K562 (cell line): ENCODE results near the gene BRINP2. TPM values are rescaled to one million over a fixed set of nuclear protein-coding genes. Genes with fewer than 3 reads are reported as not detected.

Experiments used
- ATAC-seq: fragments of 200-7000 bp; cut with Tn5 transposase; 3 replicates; pipeline ENCODE4 v1.9.1; 2020; ENCODE audit warnings: moderate library complexity
- BruUV-seq: library from RNA; stranded (reverse); fragments of 400-500 nt; replicated peaks from 2 replicates; lab custom pipeline; 2021; lab: Mats Ljungman, UMichigan
- CTCF ChIA-PET: fragments of 300-600 bp; formaldehyde crosslinking; extraction: SDS; loops from one replicate; lab custom pipeline; 2021; ENCODE audit warnings: low intra/inter-chr PET ratio; lab: Yijun Ruan, JAX
- POLR2A ChIA-PET: fragments of 300-600, 350-650 bp; sonication (Branson Sonifier 250); formaldehyde crosslinking; extraction: SDS; loops from one replicate; lab custom pipeline; 2021; ENCODE audit warnings: antibody characterized with exemption, inconsistent platforms; lab: Yijun Ruan, JAX
- DNase-seq, 4 experiments: peaks; one replicate each; pipeline versions ENCODE4 v3.0.0 to v3.0.0-alpha.2; 2011 to 2018; ENCODE audit warnings: low spot score in 3 of 4, mixed read lengths in 3 of 4; ENCODE audit errors: extremely low read depth in 1 of 4
- FAIRE-seq: peaks from 2 replicates; lab custom pipeline; 2011; peaks lifted over from hg19 to GRCh38; lab: Jason Lieb, UNC
- H2AFZ ChIP-seq: 2 replicates; pipeline ENCODE4 v1.6.0; 2011; ENCODE audit warnings: low read depth, low read length, control low read depth, inconsistent platforms
- H3K27ac ChIP-seq: fragments of 200-600 bp; 3 replicates; pipeline ENCODE4 v1.8.0; 2011; ENCODE audit warnings: low read depth, mild to moderate bottlenecking, control low read depth, inconsistent platforms, low read length, moderate library complexity, mixed read lengths; ENCODE audit errors: extremely low read depth
- H3K27me3 ChIP-seq, 2 experiments: fragments of 300-600 bp in 1 of 2; 2 replicates in 1 of 2; 3 replicates in 1 of 2; pipeline versions ENCODE4 v1.6.0 to v1.8.0; 2011; ENCODE audit warnings: inconsistent platforms in 2 of 2, low read length in 2 of 2, mild to moderate bottlenecking in 1 of 2, mixed read lengths in 1 of 2, moderate library complexity in 1 of 2; ENCODE audit not compliant: control insufficient read depth in 2 of 2, insufficient read depth in 2 of 2
- H3K36me3 ChIP-seq: fragments of 300-600 bp; 3 replicates; pipeline ENCODE4 v1.8.0; 2011; ENCODE audit warnings: mild to moderate bottlenecking, low read length, inconsistent platforms; ENCODE audit not compliant: control insufficient read depth, insufficient read depth
- H3K4me1 ChIP-seq, 2 experiments: fragments of 200-600 bp in 1 of 2; replicated peaks in 1 of 2; 2 replicates in 1 of 2; 3 replicates in 1 of 2; pipeline versions ENCODE4 v1.5.1 to v1.8.0; 2011; ENCODE audit warnings: inconsistent platforms in 2 of 2, low read length in 2 of 2, mild to moderate bottlenecking in 1 of 2, mixed read lengths in 1 of 2, moderate library complexity in 1 of 2; ENCODE audit not compliant: control insufficient read depth in 2 of 2, insufficient read depth in 2 of 2
- H3K4me2 ChIP-seq: 2 replicates; pipeline ENCODE4 v1.6.1; 2011; ENCODE audit warnings: low read length, control low read depth, inconsistent platforms, mixed read lengths; ENCODE audit not compliant: insufficient read depth
- H3K4me3 ChIP-seq: fragments of 200-600 bp; sonication (generic), shearing (Covaris generic); 2 replicates; pipeline ENCODE4 v1.5.1; 2016; ENCODE audit warnings: control low read depth, inconsistent platforms
- H3K79me2 ChIP-seq: fragments of 200-600 bp; 3 replicates; pipeline ENCODE4 v1.8.0; 2011; ENCODE audit warnings: low read length, inconsistent platforms; ENCODE audit not compliant: control insufficient read depth, insufficient read depth
- H3K9ac ChIP-seq, 2 experiments: 2 replicates each; pipeline versions ENCODE4 v1.6.0 to v1.6.1; 2011; ENCODE audit warnings: low read depth in 2 of 2, low read length in 2 of 2, control low read depth in 1 of 2, inconsistent platforms in 1 of 2, mild to moderate bottlenecking in 1 of 2, mixed read lengths in 1 of 2; ENCODE audit not compliant: insufficient read depth in 1 of 2
- H3K9me1 ChIP-seq: one replicate; pipeline ENCODE4 v1.6.0; 2011; ENCODE audit warnings: inconsistent platforms, mild to moderate bottlenecking, low read length, moderate library complexity; ENCODE audit not compliant: control insufficient read depth, insufficient read depth
- H3K9me3 ChIP-seq: replicated peaks from 2 replicates; pipeline ENCODE4 v1.5.1; 2011; ENCODE audit warnings: low read depth, low read length, inconsistent platforms; ENCODE audit not compliant: control insufficient read depth, insufficient read depth
- H4K20me1 ChIP-seq: replicated peaks from 2 replicates; pipeline ENCODE4 v1.6.1; 2011; ENCODE audit warnings: low read length, inconsistent platforms, mixed read lengths; ENCODE audit not compliant: control insufficient read depth, insufficient read depth
- ETV1 ChIP-seq: fragments of 450-650 bp; conservative IDR thresholded peaks from 2 replicates; pipeline ENCODE4 v1.6.1; 2016; ENCODE audit warnings: missing genetic modification characterization, control low read depth, low read depth, missing compliant biosample characterization
- HMG20B ChIP-seq: fragments of 250-450 bp; sonication (Bioruptor Pico); IDR thresholded peaks from 2 replicates; pipeline ENCODE4 v1.5.0; 2021; ENCODE audit warnings: mild to moderate bottlenecking
- HMGN3 ChIP-seq: IDR thresholded peaks from 2 replicates; pipeline ENCODE4 v1.6.1; 2011; ENCODE audit warnings: borderline replicate concordance, low read depth, mild to moderate bottlenecking, mixed read lengths, low read length; ENCODE audit not compliant: insufficient read length; ENCODE audit errors: extremely low read depth
- POLR2AphosphoS5 ChIP-seq: IDR thresholded peaks from 2 replicates; pipeline ENCODE4 v1.6.1; 2011; ENCODE audit warnings: mild to moderate bottlenecking, low read depth, low read length, moderate library complexity; ENCODE audit not compliant: control insufficient read depth, insufficient read depth
- RBFOX2 ChIP-seq: fragments of 200-400 bp; formaldehyde crosslinking; IDR thresholded peaks from 2 replicates; pipeline ENCODE4 v1.6.1; 2017; ENCODE audit warnings: low read depth, mild to moderate bottlenecking, low read length, moderate library complexity
- SIX5 ChIP-seq, 2 experiments: IDR thresholded peaks; 2 replicates each; pipeline ENCODE4 v1.6.1; 2011; ENCODE audit warnings: low read length in 2 of 2, borderline replicate concordance in 1 of 2, low read depth in 1 of 2, mild to moderate bottlenecking in 1 of 2, moderate library complexity in 1 of 2; ENCODE audit not compliant: insufficient read depth in 1 of 2
- TARDBP ChIP-seq: fragments of 450-650 bp; IDR thresholded peaks from 2 replicates; pipeline ENCODE4 v1.6.1; 2016
- TEAD1 ChIP-seq, 2 experiments: fragments of 450-650 bp in 1 of 2; sonication (generic) in 1 of 2; formaldehyde crosslinking; IDR thresholded peaks; 2 replicates each; pipeline versions ENCODE4 v1.4.0 to v1.8.0; 2020 to 2022; ENCODE audit warnings: mild to moderate bottlenecking in 2 of 2, missing genetic modification reagents in 1 of 2
- XRCC3 ChIP-seq: fragments of 450-650 bp; IDR thresholded peaks from 2 replicates; pipeline ENCODE4 v1.6.1; 2017; ENCODE audit warnings: mild to moderate bottlenecking, moderate library complexity
- ZFP36 ChIP-seq: fragments of 150-350 bp; IDR thresholded peaks from 2 replicates; pipeline ENCODE4 v1.6.1; 2018; ENCODE audit warnings: low read length, low read depth; ENCODE audit not compliant: partially characterized antibody
- ZKSCAN8 ChIP-seq: fragments of 200-800 bp; sonication (Bioruptor generic); IDR thresholded peaks from 2 replicates; pipeline ENCODE4 v1.6.1; 2016; ENCODE audit warnings: missing genetic modification characterization, missing compliant biosample characterization
- ZNF143 ChIP-seq: sonication (generic); formaldehyde crosslinking; IDR thresholded peaks from 2 replicates; pipeline ENCODE4 v1.9.0; 2022; ENCODE audit warnings: mild to moderate bottlenecking, missing genetic modification reagents
- ZNF282 ChIP-seq: sonication (generic); formaldehyde crosslinking; IDR thresholded peaks from 2 replicates; pipeline ENCODE4 v1.8.1; 2023; ENCODE audit warnings: missing genetic modification reagents
- ZNF41 ChIP-seq: fragments of 250-450 bp; sonication (Bioruptor Pico); conservative IDR thresholded peaks from 2 replicates; pipeline ENCODE4 v1.4.0; 2020; ENCODE audit warnings: mild to moderate bottlenecking
- ZNF561 ChIP-seq: fragments of 450-650 bp; formaldehyde crosslinking; conservative IDR thresholded peaks from 2 replicates; pipeline ENCODE4 v1.4.0; 2020; ENCODE audit warnings: mild to moderate bottlenecking, moderate library complexity
- ZNF696 ChIP-seq: fragments of 250-450 bp; sonication (Bioruptor Pico); conservative IDR thresholded peaks from 2 replicates; pipeline ENCODE4 v1.4.0; 2020; ENCODE audit warnings: mild to moderate bottlenecking, moderate library complexity
- ZNF75A ChIP-seq: fragments of 450-650 bp; formaldehyde crosslinking; IDR thresholded peaks from 2 replicates; pipeline ENCODE4 v1.4.0; 2020; ENCODE audit warnings: mild to moderate bottlenecking
- ZNF785 ChIP-seq: fragments of 250-450 bp; sonication (Bioruptor Pico); IDR thresholded peaks from 2 replicates; pipeline ENCODE4 v1.4.0; 2020; ENCODE audit warnings: mild to moderate bottlenecking
- WGBS: fragments of 100-300 bp; shearing (Covaris generic); methylation state at CpG from one replicate; pipeline ENCODE4 v1.1.6; 2016; ENCODE audit warnings: low coverage, mixed read lengths; ENCODE audit not compliant: insufficient coverage; ENCODE audit errors: missing lambda C conversion rate; 5-methylcytosine and 5-hydroxymethylcytosine counted together
- in situ Hi-C: fragments of 300-500 bp; cut with MboI; formaldehyde crosslinking; loops from 4 replicates; pipeline ENCODE4 v1.15.0; 2018; ENCODE audit warnings: inconsistent platforms, mixed read lengths
- intact Hi-C: fragments of 100-400 bp; cut with micrococcal nuclease; formaldehyde crosslinking; loops from 2 replicates; pipeline ENCODE4 v1.14.2; 2022
- polyA plus RNA-seq, 8 experiments: library from polyadenylated mRNA; depleted of rRNA in 4 of 8; stranded (reverse) in 5 of 8; unstranded in 3 of 8; fragments of >200 nt; fragmentation: Nextera tagmentation in 2 of 8; fragmentation: Illumina TruSeq in 1 of 8; extraction: Ambion mirVana in 2 of 8; extraction: Trizol in 1 of 8; gene quantifications; 2 replicates each; pipeline versions ENCODE4 v1.2.1 to v1.2.3, GENCODE V29; 2011 to 2014; ENCODE audit warnings: inconsistent platforms in 1 of 8, missing spikeins in 1 of 8
- total RNA-seq, 7 experiments: library from RNA; depleted of rRNA in 6 of 7; stranded (reverse); fragments of >200 nt in 6 of 7; fragmentation: Illumina TruSeq in 2 of 7; extraction: Trizol in 2 of 7; gene quantifications; 2 replicates each; pipeline versions ENCODE4 v1.2.1 to v1.2.3, GENCODE V29; 2011 to 2021; ENCODE audit warnings: low replicate concordance in 1 of 7
- TF ChIP-seq, protein P1 (sequence below): fragments of 250-450 bp; sonication (Bioruptor Pico); IDR thresholded peaks from 2 replicates; pipeline ENCODE4 v1.5.0; 2022; ENCODE audit warnings: mild to moderate bottlenecking

Gene BRINP2
- total and polyA plus RNA-seq, 9 of the 15 experiments (the other 6 are each of a cell fraction or from before 2014, with no cell fraction given): not detected

DNA sequence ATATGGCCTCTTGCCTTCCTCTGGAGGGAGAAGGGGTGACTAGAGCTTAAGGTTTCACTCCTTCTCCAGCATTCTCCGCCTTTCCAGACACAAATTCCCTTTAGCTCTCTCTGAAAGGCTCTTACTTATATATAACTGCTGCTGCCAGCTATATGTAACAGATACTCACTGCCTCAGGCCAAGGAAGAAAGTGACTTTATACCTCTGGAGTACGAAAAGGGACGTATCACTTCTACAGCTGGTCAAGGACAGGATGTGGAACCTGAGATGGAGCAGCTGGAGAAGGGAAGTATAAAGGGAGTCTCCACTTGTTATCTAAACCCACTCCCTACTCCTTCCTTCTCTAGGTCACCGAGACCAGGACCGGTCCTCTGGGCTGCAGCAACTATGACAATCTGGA lies 102.4 kb downstream of the BRINP2 start:
- Histone ChIP-seq H3K79me2 (no peaks in the 10 kb centered on the region), H2AFZ (no peak overlapping the region), H3K4me3 (no peak overlapping the region), H3K36me3 (no peaks in the 10 kb centered on the region), H4K20me1 (no peaks in the 10 kb centered on the region), H3K9me3 (no peaks in the 10 kb centered on the region), H3K27me3 (no peaks in the 10 kb centered on the region), H3K9ac (no peak overlapping the region), H3K4me2 (no peak overlapping the region), H3K9me1 (no peaks in the 10 kb centered on the region), H3K27ac (no peak overlapping the region), H3K4me1 (no peaks in the 10 kb centered on the region)
- FAIRE-seq: no peak
- ChIA-PET CTCF (no interaction called here), POLR2A (interaction anchor here (0.6 to 0.7 kb wide), 2 partner anchors 13 to 38 kb away, joined by 3 read pairs; no protein-coding TSS in a partner anchor)
- ATAC-seq: no peak
- TF ChIP-seq ZNF143 (CRISPR knock-in tag): no peak
- TF ChIP-seq POLR2AphosphoS5: no peak
- no peak for TF ChIP-seq ZNF282 (CRISPR knock-in tag)
- TF ChIP-seq RBFOX2: no peak
- TF ChIP-seq ZNF696: no peak
- TF ChIP-seq ZKSCAN8 (CRISPR knock-in tag): no peak
- no peak for TF ChIP-seq ZNF561 (CRISPR knock-in tag)
- no peak for TF ChIP-seq ETV1 (tag)
- TF ChIP-seq ZFP36: no peak
- no peak for TF ChIP-seq SIX5 (IDR thresholded peaks at IDR 0.05; ENCODE audit: borderline replicate concordance in 1 of 2, insufficient read depth in 1 of 2, low read depth in 1 of 2, low read length in 2 of 2)
- no peak for TF ChIP-seq ZNF41 (CRISPR knock-in tag)
- no peak for TF ChIP-seq TEAD1 (CRISPR knock-in tag; IDR thresholded peaks at IDR 0.05)
- no peak for TF ChIP-seq ZNF75A (CRISPR knock-in tag)
- no peak for TF ChIP-seq ZNF785 (CRISPR knock-in tag)
- no peak for TF ChIP-seq XRCC3
- no peak for TF ChIP-seq HMGN3
- TF ChIP-seq, protein P1, sequence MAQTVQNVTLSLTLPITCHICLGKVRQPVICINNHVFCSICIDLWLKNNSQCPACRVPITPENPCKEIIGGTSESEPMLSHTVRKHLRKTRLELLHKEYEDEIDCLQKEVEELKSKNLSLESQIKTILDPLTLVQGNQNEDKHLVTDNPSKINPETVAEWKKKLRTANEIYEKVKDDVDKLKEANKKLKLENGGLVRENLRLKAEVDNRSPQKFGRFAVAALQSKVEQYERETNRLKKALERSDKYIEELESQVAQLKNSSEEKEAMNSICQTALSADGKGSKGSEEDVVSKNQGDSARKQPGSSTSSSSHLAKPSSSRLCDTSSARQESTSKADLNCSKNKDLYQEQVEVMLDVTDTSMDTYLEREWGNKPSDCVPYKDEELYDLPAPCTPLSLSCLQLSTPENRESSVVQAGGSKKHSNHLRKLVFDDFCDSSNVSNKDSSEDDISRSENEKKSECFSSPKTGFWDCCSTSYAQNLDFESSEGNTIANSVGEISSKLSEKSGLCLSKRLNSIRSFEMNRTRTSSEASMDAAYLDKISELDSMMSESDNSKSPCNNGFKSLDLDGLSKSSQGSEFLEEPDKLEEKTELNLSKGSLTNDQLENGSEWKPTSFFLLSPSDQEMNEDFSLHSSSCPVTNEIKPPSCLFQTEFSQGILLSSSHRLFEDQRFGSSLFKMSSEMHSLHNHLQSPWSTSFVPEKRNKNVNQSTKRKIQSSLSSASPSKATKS: no peak
- no peak for TF ChIP-seq HMG20B (CRISPR knock-in tag)
- TF ChIP-seq TARDBP: no peak
- in situ Hi-C loops: no loop called here
- DNase-seq: no peak
- intact Hi-C loops: no loop called here
- 0% methylated on average over 5 of the region's 5 CpGs for WGBS
- BruUV-seq: no TSS peak
